ENCODE results near the gene CAMTA1. TPM values are rescaled to one million over a fixed set of nuclear protein-coding genes. Genes with fewer than 3 reads are reported as not detected.

CAMTA1 gene
- total RNA-seq, 2 donors from 2014 or later: 55.3 to 69.5 TPM

GRCh38 chr1:6953907-6954364 is 168.7 kb downstream of the CAMTA1 start:
- ATAC-seq: no peak
- DNase-seq: no peak
- Mint-ChIP-seq H3K4me1 (no peaks in the 10 kb centered on the region), H3K27me3 (peaks cover 31% of the 10 kb centered on the region), H3K4me3 (no peak overlapping the region), H3K27ac (no peak overlapping the region), H3K36me3 (ENCODE audit: low read depth) (no peaks in the 10 kb centered on the region)
- no peaks in the 10 kb centered on the region for H3K9me3 ChIP-seq (ENCODE audit: control insufficient read depth, low read length, poor library complexity, severe bottlenecking)

- ATAC-seq: no peak
- Mint-ChIP-seq H3K27me3 (peaks cover 34% of the 10 kb centered on the region), H3K4me3 (no peak overlapping the region), H3K4me1 (no peaks in the 10 kb centered on the region), H3K27ac (no peak overlapping the region), H3K36me3 (ENCODE audit: low read depth) (no peaks in the 10 kb centered on the region)
- no peak for DNase-seq
- no peaks in the 10 kb centered on the region for H3K9me3 ChIP-seq (ENCODE audit: control insufficient read depth, low read length, poor library complexity, severe bottlenecking)
These were observed 169.3 kb downstream of the CAMTA1 start for GRCh38 chr1:6954591-6954990.

- Mint-ChIP-seq H3K36me3 (ENCODE audit: low read depth) (no peaks in the 10 kb centered on the region), H3K27me3 (peaks cover 38% of the 10 kb centered on the region), H3K4me3 (no peak overlapping the region), H3K27ac (no peak overlapping the region), H3K4me1 (no peaks in the 10 kb centered on the region)
- no peak for DNase-seq
- no peaks in the 10 kb centered on the region for H3K9me3 ChIP-seq (ENCODE audit: control insufficient read depth, low read length, poor library complexity, severe bottlenecking)
- no peak for ATAC-seq
These were observed 170.3 kb downstream of the CAMTA1 start for GRCh38 chr1:6955357-6956094.

GRCh38 chr1:6956488-6957159 is 171.4 kb downstream of the CAMTA1 start:
- Mint-ChIP-seq H3K36me3 (ENCODE audit: low read depth) (no peaks in the 10 kb centered on the region), H3K27me3 (peaks cover 39% of the 10 kb centered on the region), H3K4me3 (no peak overlapping the region), H3K27ac (no peak overlapping the region), H3K4me1 (no peaks in the 10 kb centered on the region)
- DNase-seq (no peak), ATAC-seq (no peak)
- H3K9me3 ChIP-seq (ENCODE audit: control insufficient read depth, low read length, poor library complexity, severe bottlenecking): no peaks in the 10 kb centered on the region

GRCh38 chr1:6957341-6957740 is 172.1 kb downstream of the CAMTA1 start:
- ATAC-seq (no peak), DNase-seq (no peak)
- Mint-ChIP-seq H3K27me3 (peaks cover 39% of the 10 kb centered on the region), H3K4me3 (no peak overlapping the region), H3K27ac (no peak overlapping the region), H3K36me3 (ENCODE audit: low read depth) (no peaks in the 10 kb centered on the region), H3K4me1 (no peaks in the 10 kb centered on the region)
- H3K9me3 ChIP-seq (ENCODE audit: control insufficient read depth, low read length, poor library complexity, severe bottlenecking): no peaks in the 10 kb centered on the region

GRCh38 chr1:6958407-6959030 is 173.3 kb downstream of the CAMTA1 start:
- peaks cover 34% of the 10 kb centered on the region for H3K27me3 Mint-ChIP-seq
- no peaks in the 10 kb centered on the region for H3K9me3 ChIP-seq (ENCODE audit: control insufficient read depth, low read length, poor library complexity, severe bottlenecking)
- no peak overlapping the region for H3K27ac Mint-ChIP-seq
- H3K4me3 Mint-ChIP-seq: no peak overlapping the region
- ATAC-seq (no peak), DNase-seq (no peak)
- no peaks in the 10 kb centered on the region for H3K36me3 Mint-ChIP-seq (ENCODE audit: low read depth)
- peaks cover 6% of the 10 kb centered on the region for H3K4me1 Mint-ChIP-seq

- DNase-seq: no peak
- no peak overlapping the region for H3K27ac Mint-ChIP-seq
- H3K27me3 Mint-ChIP-seq: peaks cover 41% of the 10 kb centered on the region
- no peaks in the 10 kb centered on the region for H3K9me3 ChIP-seq (ENCODE audit: control insufficient read depth, low read length, poor library complexity, severe bottlenecking)
- no peaks in the 10 kb centered on the region for H3K36me3 Mint-ChIP-seq (ENCODE audit: low read depth)
- H3K4me3 Mint-ChIP-seq: no peak overlapping the region
- ATAC-seq: no peak
- peaks cover 6% of the 10 kb centered on the region for H3K4me1 Mint-ChIP-seq
These were observed 174.2 kb downstream of the CAMTA1 start for GRCh38 chr1:6959491-6959890.

- no peaks in the 10 kb centered on the region for H3K9me3 ChIP-seq (ENCODE audit: control insufficient read depth, low read length, poor library complexity, severe bottlenecking)
- ATAC-seq (no peak), DNase-seq (no peak)
- H3K36me3 Mint-ChIP-seq (ENCODE audit: low read depth): no peaks in the 10 kb centered on the region
- no peak overlapping the region for H3K4me3 Mint-ChIP-seq
- no peak overlapping the region for H3K27ac Mint-ChIP-seq
- H3K4me1 Mint-ChIP-seq: peaks cover 13% of the 10 kb centered on the region
- H3K27me3 Mint-ChIP-seq: peaks cover 42% of the 10 kb centered on the region
These were observed 175.1 kb downstream of the CAMTA1 start for GRCh38 chr1:6960291-6960811.

GRCh38 chr1:6960860-6961259 is 175.6 kb downstream of the CAMTA1 start:
- no peak for ATAC-seq
- peak overlapping the region; percentile 3 for H3K4me3 Mint-ChIP-seq
- H3K4me1 Mint-ChIP-seq: peaks cover 13% of the 10 kb centered on the region
- H3K27ac Mint-ChIP-seq: no peak overlapping the region
- H3K9me3 ChIP-seq (ENCODE audit: control insufficient read depth, low read length, poor library complexity, severe bottlenecking): no peaks in the 10 kb centered on the region
- no peak for DNase-seq
- H3K27me3 Mint-ChIP-seq: peaks cover 47% of the 10 kb centered on the region
- H3K36me3 Mint-ChIP-seq (ENCODE audit: low read depth): no peaks in the 10 kb centered on the region

GRCh38 chr1:6961289-6961688 is 176.0 kb downstream of the CAMTA1 start:
- Mint-ChIP-seq H3K27ac (no peak overlapping the region), H3K4me1 (peaks cover 13% of the 10 kb centered on the region), H3K36me3 (ENCODE audit: low read depth) (no peaks in the 10 kb centered on the region), H3K4me3 (peak overlapping the region; percentile 3), H3K27me3 (peaks cover 51% of the 10 kb centered on the region)
- ATAC-seq (no peak), DNase-seq (no peak)
- H3K9me3 ChIP-seq (ENCODE audit: control insufficient read depth, low read length, poor library complexity, severe bottlenecking): no peaks in the 10 kb centered on the region

- Mint-ChIP-seq H3K36me3 (ENCODE audit: low read depth) (no peaks in the 10 kb centered on the region), H3K27me3 (peaks cover 57% of the 10 kb centered on the region), H3K27ac (no peak overlapping the region), H3K4me3 (peak overlapping the region; percentile 88), H3K4me1 (peaks cover 13% of the 10 kb centered on the region)
- ATAC-seq (peak; percentile 32), DNase-seq (no peak)
- no peaks in the 10 kb centered on the region for H3K9me3 ChIP-seq (ENCODE audit: control insufficient read depth, low read length, poor library complexity, severe bottlenecking)
These were observed 176.7 kb downstream of the CAMTA1 start for GRCh38 chr1:6961905-6962477.

- H3K9me3 ChIP-seq (ENCODE audit: control insufficient read depth, low read length, poor library complexity, severe bottlenecking): no peaks in the 10 kb centered on the region
- DNase-seq (peak in 2 of 3 donors; percentile 29 to 30), ATAC-seq (peak; percentile 55)
- no peak overlapping the region for H3K27ac Mint-ChIP-seq
- peaks cover 59% of the 10 kb centered on the region for H3K27me3 Mint-ChIP-seq
- H3K4me3 Mint-ChIP-seq: peak overlapping the region; percentile 88
- H3K4me1 Mint-ChIP-seq: peaks cover 15% of the 10 kb centered on the region
- H3K36me3 Mint-ChIP-seq (ENCODE audit: low read depth): no peaks in the 10 kb centered on the region
These were observed 177.3 kb downstream of the CAMTA1 start for GRCh38 chr1:6962478-6962995.
